HG03135 (cell line): ENCODE measurements around the gene C10orf67.
"Not testable (repeated sequence)": the region's sequence is repeated elsewhere in the genome, so short reads cannot be mapped to it uniquely, and the experiment has no call there.

Experiments used
- ATAC-seq: cut with Tn5 transposase; IDR thresholded peaks from one replicate; pipeline ENCODE4 v1.9.1; 2021; ENCODE audit warnings: mild to moderate bottlenecking, moderate library complexity; ENCODE audit not compliant: unreplicated experiment

The C10orf67 gene

DNA sequence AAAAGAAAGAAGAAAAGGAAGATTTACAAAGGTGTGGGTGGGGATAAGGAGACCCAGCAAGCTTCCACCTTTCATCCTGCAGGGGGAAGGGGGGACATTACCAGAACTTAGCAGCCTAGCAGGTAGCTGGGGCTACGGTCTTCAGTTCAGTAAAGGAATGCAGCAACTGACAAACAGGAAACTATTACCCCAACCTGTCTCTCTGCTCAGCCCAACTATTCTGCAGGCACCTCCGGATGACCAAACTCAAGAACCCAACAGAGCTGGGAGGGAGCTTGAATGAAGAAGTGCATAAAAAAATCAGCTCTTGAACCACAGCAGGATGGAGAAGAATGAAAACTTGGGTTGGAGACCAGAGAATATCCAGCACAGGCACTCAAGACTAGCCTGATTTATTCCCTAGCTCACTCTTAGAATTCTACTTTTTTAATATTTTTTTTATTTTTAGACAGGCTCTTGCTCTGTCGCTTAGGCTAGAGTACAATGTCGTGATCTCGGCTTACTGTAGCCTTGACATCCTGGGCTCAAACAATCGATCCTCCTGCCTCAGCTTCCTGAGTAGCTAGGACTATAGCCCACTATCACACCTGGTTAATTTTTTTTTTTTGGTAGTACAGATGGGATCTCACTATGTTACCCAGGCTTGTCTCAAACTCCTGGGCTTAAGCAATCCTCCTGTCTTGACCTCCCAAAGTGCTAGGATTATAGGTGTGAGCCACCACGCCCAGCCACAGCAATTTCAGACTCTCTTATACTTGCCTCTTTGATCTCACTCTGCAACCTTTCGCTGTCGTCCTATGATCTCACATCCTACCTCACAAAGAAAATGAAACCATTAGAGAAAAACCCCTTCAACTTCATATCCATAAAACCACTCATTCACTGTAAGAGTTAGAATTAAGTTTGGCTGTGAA is 18.5 kb upstream of the C10orf67 start:
- peak; percentile 43 for ATAC-seq

- ATAC-seq, result peak; percentile 41
Measured at GRCh38 chr10:23362069-23362830, 17.7 kb upstream of the C10orf67 start.

- ATAC-seq, result no peak
Measured at GRCh38 chr10:23361665-23362064, 17.1 kb upstream of the C10orf67 start.

DNA sequence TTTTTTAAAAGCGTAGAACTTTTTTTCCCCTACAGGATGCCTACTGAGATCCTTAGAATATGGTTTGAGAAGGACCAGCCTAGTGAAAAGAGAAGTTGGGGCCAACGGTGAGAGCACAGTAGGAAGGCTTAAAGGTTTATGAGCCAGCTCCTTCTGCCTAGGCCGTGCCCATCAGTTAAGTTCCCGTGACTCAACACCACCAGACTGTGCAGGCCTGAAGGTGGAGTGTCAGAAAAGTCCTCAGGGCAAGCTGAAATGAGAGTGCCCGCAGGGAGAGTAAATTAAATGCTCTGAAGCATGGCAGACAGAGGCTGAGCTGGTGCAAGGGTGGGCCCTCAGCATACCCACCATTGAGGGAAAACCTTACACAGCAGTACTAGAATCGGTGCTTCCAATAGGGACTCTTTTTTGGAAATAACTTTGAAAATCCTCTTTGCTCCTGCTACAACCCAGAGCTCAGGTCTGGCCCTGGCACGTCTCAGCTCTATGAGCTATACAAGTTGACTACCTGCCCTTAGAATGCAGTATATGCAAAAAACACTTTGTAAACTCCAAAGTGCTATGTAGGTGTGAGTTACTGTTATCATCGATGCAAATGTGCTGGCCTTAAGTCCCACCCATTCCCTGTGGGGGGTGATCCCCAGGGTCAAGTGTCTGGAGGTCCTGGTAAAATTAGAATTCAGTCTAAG is 15.2 kb upstream of the C10orf67 start:
- ATAC-seq, result no peak

DNA sequence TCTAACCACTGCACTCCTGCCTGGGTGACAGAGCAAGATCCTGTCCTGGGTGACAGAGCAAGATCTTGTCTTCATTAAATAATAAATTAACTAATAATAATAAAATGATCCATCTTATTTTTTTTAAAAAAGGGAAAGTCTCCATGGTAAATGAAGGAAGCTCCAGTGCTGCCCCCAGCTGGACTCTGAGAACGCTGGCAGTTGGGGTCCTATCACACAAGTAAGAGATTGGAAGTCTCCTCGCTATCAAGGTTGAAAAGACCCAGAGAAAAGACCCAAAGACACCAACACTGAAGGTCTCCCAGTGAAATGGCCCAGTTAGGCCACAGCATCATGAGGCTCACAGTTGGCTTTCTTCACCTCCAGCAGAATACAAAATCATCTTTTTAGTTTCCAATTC is 13.8 kb upstream of the C10orf67 start:
- ATAC-seq, result no peak

- ATAC-seq, result no peak
Measured at GRCh38 chr10:23354630-23355279, 10.2 kb upstream of the C10orf67 start.

DNA sequence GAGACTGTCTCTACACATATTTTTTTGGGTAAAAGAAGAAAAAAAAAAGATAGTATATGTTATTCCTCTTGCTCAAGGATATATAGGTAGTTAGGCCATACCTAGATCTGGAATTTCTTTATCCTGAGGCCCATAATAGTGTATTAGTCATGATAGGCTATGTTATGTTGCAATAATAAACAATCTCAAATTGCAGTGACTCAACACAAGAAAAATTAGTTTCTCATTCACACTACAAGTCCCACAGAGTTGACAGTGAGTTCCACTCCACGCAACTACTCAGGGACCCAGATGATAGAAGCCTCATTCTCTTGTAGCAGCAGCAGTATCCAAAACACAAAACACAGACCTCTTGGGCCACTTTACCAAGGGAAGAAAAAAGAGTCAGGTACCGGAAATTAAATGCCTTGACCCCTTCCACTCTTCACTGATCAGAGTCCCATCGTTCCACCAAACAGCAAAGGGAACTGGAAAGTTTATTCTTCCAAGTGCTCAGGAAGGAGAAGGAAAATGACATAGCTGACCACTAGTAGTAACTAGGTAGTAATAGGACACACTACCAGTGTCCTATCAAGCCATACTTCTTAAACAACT is 7.4 kb upstream of the C10orf67 start:
- no peak for ATAC-seq

- ATAC-seq, result not testable (repeated sequence)
Measured at GRCh38 chr10:23350706-23351105, 6.1 kb upstream of the C10orf67 start.

DNA sequence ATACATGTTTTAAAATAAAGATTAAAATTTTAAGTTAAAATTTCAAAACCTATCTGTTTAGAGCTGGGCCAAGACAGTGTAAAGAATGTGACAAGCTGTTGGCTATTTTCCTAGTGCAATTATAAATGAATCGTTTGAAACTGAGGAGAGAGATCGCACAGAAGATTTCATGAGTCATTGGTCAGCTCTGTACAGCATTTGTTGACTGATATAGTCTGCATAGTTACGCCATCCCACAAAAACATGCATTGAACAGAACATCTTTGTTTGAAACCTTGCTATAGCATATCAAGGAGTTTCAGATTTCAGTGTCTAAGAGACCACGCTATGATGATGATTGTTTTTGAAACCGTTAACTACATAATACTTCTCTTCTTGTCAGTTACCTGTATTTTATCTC is 1.3 kb upstream of the C10orf67 start:
- ATAC-seq, result no peak

- no peak for ATAC-seq
Measured at GRCh38 chr10:23343591-23344240, 881 bp downstream of the C10orf67 start.

- no peak for ATAC-seq
Measured at GRCh38 chr10:23342213-23342884, 2.2 kb downstream of the C10orf67 start.

DNA sequence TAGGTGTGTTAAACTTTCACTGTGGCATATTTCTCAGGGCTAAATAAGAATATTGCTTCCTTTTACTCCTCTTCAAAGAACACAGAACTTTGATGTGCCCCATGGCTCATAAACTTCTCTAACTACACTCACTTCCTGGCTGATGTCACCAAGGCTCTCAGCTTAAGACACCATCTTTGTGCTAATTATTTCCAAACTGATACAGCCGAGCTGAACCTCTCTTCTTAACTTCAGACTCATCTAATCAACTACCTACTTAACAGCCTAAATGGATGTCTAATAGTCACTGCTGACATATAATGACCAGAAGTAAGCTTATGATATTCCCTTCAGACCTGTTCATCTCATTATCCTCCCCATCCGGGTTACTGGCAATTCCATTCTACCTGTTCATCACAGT is 3.6 kb downstream of the C10orf67 start:
- ATAC-seq, result peak; percentile 51

- no peak for ATAC-seq
Measured at GRCh38 chr10:23340354-23340753, 4.2 kb downstream of the C10orf67 start.

- no peak for ATAC-seq
Measured at GRCh38 chr10:23338886-23339285, 5.7 kb downstream of the C10orf67 start.

DNA sequence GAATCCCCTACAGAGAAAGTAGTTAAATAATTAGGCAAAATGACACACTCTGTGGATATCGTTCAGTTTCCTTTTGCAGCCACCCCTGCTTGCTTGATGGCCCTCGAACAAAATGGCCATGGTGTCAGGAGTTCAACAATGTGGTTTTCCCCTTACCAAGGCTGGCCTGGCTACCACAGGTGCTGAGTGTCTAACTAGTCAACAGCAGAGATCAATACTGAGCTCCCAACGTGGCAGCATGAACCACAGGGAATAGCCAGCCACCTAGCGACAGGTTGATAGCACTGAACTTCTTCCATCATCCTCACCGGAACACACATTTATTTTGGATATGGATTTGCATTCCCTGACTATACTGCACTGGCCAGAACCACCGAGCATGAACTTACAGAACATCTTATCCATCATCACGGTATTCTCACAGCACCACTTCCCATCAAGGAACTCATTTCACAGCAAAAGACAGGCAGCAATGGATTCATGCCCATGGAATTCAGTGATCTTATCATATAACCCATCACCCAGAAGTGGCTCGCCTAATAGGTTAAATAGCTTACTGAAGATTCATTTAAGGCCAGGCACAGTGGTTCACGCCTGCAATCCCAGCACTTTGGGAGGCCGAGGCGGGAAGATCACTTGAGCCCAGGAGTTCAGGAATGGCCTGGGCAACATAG is 6.3 kb downstream of the C10orf67 start:
- ATAC-seq, result no peak

- no peak for ATAC-seq
Measured at GRCh38 chr10:23337616-23338015, 7.0 kb downstream of the C10orf67 start.

- no peak for ATAC-seq
Measured at GRCh38 chr10:23331567-23332301, 12.9 kb downstream of the C10orf67 start.

GRCh38 chr10:23330948-23331347 is 13.6 kb downstream of the C10orf67 start:
- no peak for ATAC-seq
